NCI-H187 treated with DMSO at 0.1 percent for 48 hours (cell line): ENCODE data around the gene ABHD2.
"Not testable (repeated sequence)": the region's sequence is repeated elsewhere in the genome, so short reads cannot be mapped to it uniquely, and the experiment has no call there.

Experiments used
- DNase-seq: peaks from one replicate; lab custom pipeline; 2025; lab: John Stamatoyannopoulos, UW

ABHD2 gene

GRCh38 chr15:89075101-89075640 is 13.1 kb upstream of the ABHD2 start:
- no peak for DNase-seq

DNA sequence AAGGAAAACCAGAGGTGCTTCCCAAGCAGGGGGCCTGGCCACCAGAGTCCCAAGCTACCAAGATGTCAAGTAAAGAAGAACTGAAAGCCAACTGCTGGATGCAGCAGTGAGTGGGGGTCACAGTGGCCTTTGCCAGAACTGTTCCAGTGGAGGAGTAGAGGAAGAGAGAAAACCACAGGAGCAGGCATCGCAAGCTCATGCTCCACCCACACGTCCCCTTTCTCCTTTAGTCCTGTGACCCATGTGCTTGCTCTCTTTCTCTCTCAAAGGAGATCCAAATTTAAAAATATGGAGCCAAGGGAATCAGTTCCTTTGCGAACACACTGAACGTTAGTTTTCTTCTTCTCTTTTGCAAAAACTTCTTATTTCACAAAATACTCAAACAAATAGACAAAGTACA is 12.4 kb upstream of the ABHD2 start:
- DNase-seq: no peak

- no peak for DNase-seq
Observed at GRCh38 chr15:89077750-89078149, 10.5 kb upstream of the ABHD2 start.

GRCh38 chr15:89078851-89079810 is 9.1 kb upstream of the ABHD2 start:
- no peak for DNase-seq

DNA sequence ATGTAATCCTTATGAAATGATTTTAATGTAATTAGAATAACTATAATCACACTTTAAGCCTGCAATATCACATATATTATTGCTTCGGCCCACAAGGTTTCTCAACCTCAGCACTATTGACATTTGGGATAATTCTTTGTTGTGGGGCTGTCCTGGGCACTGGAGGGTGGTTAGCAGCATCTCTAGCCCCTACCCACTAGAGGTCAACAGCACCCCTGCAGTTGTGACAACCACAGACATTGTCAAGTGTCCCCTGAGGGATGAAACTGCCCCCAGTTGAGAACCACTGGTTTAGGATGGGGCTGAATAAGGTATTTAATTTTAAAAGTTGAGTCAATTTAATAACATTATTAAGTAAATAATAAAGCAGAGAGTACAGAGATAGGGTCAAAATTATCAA is 6.4 kb upstream of the ABHD2 start:
- DNase-seq: no peak

- DNase-seq: no peak
Observed at GRCh38 chr15:89083246-89083645, 5.0 kb upstream of the ABHD2 start.

DNA sequence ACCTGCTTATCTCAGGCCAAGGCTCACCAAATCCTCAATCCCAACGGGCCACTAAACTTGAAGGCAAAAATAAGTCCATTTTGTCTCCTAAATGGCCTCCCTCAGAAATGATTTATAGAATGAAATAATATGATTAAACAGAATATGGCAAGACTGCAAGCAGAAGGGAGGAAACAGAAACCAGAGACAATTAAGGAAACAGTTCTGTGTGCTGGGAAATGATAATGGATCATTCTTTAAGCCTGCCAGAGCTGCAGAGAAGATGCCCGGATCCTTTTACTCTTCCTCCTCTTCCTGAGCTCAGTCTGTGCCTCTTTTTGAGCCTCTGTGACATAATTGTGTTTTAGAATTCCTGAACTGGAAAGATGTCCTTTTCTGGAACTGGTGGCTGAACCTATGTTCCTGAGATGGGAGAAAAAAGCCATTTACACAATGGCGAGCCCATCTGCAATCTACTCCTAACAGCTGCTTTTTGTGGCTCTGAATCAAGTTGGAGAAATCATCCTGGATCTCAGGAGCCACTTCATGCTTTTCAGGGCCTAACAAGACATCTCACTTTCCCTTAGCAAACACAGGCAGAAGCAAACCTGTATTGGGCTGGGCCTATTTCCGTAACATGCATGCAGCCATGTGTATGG is 2.8 kb upstream of the ABHD2 start:
- DNase-seq: no peak

- DNase-seq: not testable (repeated sequence)
Observed at GRCh38 chr15:89085933-89086332, 2.3 kb upstream of the ABHD2 start.

- DNase-seq: not testable (repeated sequence)
Observed at GRCh38 chr15:89086390-89086789, 1.9 kb upstream of the ABHD2 start.

- DNase-seq: peak; percentile 4
Observed at GRCh38 chr15:89087161-89087829, 961 bp upstream of the ABHD2 start.

DNA sequence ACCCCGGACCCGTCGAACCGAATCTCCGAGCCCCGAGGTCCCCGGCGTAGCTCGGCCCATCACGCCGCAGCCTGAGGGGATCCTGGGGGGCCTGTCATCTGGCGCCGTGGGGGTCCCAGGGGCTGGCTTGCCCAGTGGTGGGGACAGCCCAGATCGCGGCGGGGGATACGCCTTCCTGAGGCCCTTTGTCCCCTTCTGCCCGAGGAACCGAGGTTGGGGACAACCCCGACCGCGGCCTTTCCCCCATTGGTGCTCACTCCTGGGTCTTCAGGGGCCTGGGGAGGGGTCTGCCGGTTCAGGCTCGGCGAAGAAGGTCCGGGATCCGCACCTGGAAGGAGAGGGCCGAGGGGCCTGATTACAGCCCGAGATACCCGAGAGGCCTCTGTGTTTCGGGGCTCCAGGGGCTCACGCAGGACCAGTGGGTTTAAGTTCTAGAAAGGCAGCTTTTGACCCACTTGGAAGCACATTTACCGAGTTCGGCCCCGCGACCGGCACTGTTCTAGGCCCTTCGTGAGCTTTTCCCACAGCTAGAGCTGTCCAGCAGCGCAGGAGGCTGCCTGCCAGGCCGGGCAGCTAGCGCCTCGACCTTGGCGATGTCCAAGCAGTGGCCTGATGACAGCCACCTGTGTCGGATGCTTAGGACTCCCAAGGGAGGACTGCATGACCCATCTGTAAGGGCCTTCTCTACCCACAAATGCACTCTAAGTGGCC is 504 bp downstream of the ABHD2 start:
- DNase-seq: no peak

DNA sequence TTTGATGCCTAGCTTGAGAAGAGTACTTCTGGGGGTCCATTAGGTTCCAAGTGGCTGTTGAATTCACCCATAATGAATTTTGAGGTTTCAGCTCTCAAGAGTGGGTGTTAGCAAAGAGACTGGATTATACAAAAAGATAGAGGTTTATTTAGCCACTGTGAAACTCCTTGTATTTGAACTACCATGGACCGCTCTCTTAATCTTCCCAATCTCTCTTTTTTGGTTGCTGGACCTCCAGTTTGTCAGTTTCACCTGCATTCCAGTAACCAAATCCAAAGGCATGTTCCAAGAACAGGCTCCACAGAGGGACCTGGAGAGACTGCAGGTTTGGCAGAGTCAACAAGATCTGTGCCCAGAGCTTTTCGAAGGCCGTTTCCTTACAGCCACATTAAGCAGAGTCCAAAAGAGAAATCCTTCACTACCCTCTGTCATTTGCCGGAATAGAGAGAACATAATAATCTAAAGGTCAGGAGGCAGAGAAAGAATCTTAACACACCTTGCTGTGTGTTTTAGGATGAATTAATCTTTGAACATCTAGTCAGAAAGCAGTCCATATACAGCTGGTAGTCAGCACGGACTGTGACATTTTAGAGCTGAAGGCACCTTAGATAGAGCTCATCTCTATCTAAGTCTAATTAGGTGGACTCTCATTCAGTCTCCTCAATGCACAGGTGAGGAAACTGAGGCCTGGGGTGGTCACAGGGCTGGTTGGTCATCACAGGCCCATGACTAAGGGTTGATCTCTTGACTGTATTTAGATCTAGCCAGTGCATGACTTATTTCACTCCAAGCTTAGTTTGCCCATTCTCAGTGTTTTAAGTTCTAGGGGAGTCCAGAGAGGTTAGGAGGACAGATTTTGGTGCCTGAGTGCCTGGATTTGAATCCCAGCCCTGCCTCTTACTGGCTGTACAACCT is 1.3 kb downstream of the ABHD2 start:
- DNase-seq: peak; percentile 65

DNA sequence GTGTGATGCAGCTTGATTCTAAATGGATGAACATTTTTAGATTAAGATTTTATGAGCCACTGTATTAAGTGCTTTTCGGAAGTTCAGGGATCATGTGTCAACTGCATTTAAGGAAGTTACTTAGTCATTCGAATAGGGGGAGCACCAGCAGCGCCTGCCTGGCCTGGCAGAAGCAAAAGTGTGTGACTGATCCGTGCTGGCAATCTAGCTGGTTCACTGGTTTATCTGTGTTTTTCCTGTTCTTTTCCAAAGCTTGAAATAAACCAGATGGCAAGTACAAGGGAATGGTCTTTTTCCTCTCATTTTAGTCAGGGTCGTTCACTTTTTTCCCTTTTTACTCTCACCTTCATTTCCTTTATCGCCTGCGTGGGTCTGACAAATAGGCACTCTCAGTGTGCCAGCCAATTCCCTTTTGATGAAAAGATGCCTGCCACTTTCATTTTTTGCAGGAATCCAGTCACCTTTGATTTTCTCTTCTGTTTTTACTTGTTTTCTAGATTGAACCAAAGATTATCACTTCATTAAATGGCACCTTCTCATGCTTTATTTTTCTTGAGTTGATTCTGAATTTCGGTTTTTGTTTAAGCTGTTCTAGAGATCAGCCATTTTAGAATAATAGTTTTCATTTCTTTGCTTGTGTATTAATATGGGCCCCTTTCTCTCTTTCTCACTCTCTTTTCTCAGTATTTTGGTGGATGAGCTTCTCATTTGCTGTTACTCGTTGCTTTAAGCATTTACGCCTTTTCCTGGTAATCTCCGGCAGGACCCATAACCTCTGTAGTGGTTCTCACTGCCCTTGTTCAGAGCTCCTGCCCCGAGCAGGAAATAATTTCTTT is 2.8 kb downstream of the ABHD2 start:
- no peak for DNase-seq

DNA sequence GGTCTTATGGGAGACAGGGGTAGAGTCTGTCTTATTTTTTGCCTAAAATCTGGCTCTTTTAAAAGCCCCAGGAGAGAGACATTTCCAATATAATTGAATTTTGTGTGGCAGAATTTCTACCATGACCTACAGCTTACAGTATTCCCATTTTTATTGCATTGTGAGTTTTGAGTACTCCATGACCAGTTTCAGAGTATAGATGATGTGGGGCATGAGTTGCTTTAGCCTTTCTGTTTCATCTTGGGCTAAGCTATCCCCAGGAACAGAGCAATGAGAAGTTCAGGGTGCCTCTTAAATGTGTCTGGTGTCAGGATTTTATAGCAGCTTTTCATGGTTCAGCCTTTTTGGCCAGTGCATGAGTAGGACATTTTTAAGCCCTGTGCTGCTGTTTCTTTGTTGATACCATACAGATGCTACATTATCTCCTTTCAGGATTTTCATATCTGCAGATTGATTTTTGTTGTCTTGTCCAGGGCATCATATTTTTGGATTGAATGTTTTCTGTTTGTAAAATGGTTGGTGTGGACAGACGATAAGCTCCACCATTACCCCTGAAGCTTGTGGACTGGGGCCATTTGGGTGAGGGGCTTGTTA is 3.5 kb downstream of the ABHD2 start:
- DNase-seq: no peak

DNA sequence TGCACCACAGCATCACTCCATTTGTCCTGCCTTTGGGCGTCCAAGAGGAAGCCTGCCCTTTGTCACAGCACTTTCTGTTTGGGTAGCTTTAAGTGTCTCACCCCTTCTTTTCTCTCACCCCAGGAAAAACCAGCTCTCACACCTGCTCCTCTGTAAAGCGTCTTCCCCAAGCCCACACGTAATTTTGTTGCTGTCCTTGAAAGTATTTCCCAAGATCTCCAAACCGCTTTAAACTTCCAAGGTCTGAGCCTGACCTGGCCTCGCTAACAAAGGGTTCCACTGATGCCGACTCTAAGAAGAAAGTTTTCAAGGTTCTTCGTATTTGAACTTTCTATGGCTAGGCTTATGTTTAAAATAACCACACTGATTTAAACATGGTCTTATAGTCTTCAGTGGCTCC is 5.3 kb downstream of the ABHD2 start:
- no peak for DNase-seq

- DNase-seq: no peak
Observed at GRCh38 chr15:89095073-89095472, 6.8 kb downstream of the ABHD2 start.

DNA sequence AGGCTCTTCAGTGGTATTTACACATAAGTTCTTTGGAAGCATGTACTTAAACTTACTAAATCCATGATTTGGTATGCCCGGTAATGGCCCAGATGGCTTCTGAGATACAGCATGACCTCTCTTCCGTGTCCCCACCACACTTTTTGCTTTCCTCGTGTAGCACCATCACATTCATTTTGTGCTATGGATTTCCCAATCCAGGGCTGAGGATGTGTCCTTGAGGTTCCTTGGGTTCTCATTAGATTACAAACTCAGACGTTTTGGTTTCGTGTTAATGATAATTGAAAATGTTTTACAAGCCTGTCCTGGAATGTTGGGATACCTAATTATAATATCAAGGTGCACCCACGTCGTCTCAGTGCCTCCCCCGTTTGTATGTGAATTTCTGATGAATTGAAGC is 7.3 kb downstream of the ABHD2 start:
- DNase-seq: no peak

- DNase-seq: no peak
Observed at GRCh38 chr15:89096664-89097063, 8.4 kb downstream of the ABHD2 start.

GRCh38 chr15:89097313-89097712 is 9.1 kb downstream of the ABHD2 start:
- DNase-seq: no peak

DNA sequence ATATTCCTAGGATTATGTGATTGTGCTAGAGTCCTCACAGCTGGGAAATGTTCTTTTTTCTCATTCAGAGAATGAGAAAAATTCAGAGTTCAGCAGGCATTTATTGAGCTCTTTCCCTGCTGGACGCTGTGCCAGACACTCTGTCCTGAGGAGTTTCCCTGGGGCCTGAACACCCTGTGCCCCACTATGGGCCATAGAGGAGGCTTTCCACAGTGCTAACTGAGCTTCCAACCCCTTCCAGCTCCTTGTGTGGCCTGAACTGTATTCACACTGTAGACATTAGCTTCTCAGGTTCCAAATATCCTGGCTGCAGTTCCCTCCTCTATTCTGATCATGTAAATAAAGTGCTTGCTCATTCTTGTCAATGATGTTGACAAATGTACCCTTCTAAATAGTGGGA is 10.0 kb downstream of the ABHD2 start:
- DNase-seq: no peak
